ENCODE results near the gene PCAT6.
"Not testable (repeated sequence)": the region's sequence is repeated elsewhere in the genome, so short reads cannot be mapped to it uniquely, and the experiment has no call there.

The PCAT6 gene

DNA sequence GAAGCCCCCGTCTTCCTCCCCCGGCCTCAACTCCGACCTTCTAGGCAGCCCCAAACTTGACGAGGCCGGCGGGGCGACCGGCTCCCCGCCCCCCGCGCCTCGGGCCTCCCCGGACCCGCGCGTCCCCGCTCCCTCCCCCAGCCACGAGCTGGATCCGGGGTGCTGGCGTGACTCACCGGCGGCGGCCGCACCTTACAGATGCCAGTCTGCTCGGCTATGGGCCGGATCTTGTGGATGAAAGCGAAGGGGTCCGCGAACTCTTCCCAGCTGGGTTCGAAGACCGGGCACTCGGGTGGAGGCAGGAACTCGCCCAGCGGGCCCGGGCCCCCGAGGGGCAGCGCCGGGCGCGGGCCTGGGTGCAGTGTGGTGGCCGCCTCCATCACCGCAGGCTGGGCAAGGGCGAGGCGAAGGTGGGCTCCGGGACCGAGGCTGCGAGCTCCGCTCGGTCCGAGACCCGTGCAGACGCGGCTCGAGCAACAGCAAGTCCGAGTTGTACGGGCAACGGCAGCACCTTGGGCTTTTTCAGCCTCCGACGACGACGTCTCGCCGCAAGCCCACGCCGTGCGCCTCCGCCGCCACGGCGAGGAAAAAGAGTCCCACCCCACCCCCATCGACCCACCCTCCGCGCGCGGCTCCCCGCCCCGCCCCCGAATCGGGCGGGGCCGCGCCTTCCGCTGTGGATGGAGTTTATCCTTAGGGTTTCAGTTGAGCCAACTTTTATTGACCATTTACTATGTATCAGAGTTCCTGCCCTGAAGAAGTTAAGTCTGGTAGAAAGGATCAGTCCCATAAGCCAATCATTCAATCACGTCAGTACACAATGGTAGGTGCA, 2.6 kb upstream of the PCAT6 start, which contains the start of gene KDM5B:
KDM5B (minus strand) TSS at position 496 of the 832 bp plus-strand sequence; CDS start at position 380, 116 bp downstream.
- Histone ChIP-seq H3K36me3 (ENCODE audit: insufficient read depth, low read length) (no peaks in the 10 kb centered on the region), H3K4me1 (ENCODE audit: insufficient read depth, low read length) (peaks cover 18% of the 10 kb centered on the region), H3K9me3 (ENCODE audit: low read length) (no peaks in the 10 kb centered on the region), H3K4me3 (ENCODE audit: low read depth in 1 of 2, low read length in 2 of 2) (peak within 1 kb of the TSS; percentile 80 to 86), H3K27ac (ENCODE audit: low read depth, low read length) (peak within 1 kb of the TSS; percentile 92), H3K27me3 (ENCODE audit: control insufficient read depth in 1 of 2, insufficient read depth in 2 of 2, low read length in 2 of 2) (no peaks in the 10 kb centered on the region), H3K9ac (ENCODE audit: low read length) (peak within 1 kb of the TSS; percentile 31)

GRCh38 chr1:202809597-202810159, 1.1 kb upstream of the PCAT6 start:
- Histone ChIP-seq H3K9me3 (ENCODE audit: low read length) (no peaks in the 10 kb centered on the region), H3K9ac (ENCODE audit: low read length) (no peak overlapping the region), H3K27ac (ENCODE audit: low read depth, low read length) (peak overlapping the region; percentile 84), H3K4me3 (ENCODE audit: low read depth in 1 of 2, low read length in 2 of 2) (no peak overlapping the region), H3K4me1 (ENCODE audit: insufficient read depth, low read length) (peaks cover 18% of the 10 kb centered on the region), H3K36me3 (ENCODE audit: insufficient read depth, low read length) (no peaks in the 10 kb centered on the region), H3K27me3 (ENCODE audit: control insufficient read depth in 1 of 2, insufficient read depth in 2 of 2, low read length in 2 of 2) (no peaks in the 10 kb centered on the region)

- Histone ChIP-seq H3K4me1 (ENCODE audit: insufficient read depth, low read length) (peaks cover 18% of the 10 kb centered on the region), H3K27ac (ENCODE audit: low read depth, low read length) (peak overlapping the region; percentile 84), H3K9ac (ENCODE audit: low read length) (peak overlapping the region; percentile 45), H3K4me3 (ENCODE audit: low read depth in 1 of 2, low read length in 2 of 2) (peak overlapping the region; percentile 66 to 94), H3K36me3 (ENCODE audit: insufficient read depth, low read length) (no peaks in the 10 kb centered on the region), H3K9me3 (ENCODE audit: low read length) (no peaks in the 10 kb centered on the region), H3K27me3 (ENCODE audit: control insufficient read depth in 1 of 2, insufficient read depth in 2 of 2, low read length in 2 of 2) (no peaks in the 10 kb centered on the region)
Observed at GRCh38 chr1:202810193-202810614, 550 bp upstream of the PCAT6 start.

DNA sequence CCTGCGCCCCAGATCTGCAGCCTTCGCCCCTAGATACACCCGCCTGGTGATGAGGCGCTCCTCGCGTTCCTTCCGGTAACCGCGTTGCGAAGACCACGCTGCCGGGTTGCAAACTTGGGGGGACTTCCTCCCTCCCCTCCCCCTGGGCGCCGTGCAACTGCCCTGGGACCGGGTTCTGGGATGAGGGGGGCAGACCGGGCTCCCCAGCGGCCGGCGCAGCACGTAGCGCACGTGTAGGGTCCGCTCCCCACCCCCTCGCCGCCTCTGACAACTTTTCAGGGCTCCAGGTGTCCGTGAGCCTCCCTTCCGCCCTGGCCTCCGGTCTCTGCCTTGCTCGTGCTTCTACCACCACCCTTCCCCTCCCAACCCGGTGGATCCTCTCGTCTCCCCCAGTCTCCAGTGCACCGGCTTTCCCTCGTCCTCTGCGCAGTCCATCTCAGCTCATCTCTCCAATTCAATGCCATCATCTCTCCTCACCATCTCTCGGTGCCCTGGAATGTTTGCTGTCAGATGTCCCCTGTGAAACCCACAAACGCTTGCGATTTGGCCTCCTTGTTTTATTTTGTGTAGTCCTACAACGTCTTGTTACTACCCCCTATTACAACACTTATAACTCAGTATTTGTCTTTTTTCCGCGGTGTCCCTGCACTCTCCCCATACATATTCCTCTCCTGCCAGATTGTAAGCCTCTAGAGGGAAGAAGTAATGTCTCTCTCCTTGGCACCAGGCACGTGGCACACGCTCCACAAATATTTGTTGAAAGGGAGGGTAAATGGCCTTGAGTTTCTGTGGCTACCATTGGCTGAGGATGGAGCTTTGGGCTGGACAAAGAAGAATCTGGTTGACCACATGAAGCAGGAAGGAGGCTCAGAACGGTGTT, 782 bp downstream of the PCAT6 start:
- Histone ChIP-seq H3K27me3 (ENCODE audit: control insufficient read depth in 1 of 2, insufficient read depth in 2 of 2, low read length in 2 of 2) (no peaks in the 10 kb centered on the region), H3K9ac (ENCODE audit: low read length) (peak overlapping the region; percentile 76), H3K4me3 (ENCODE audit: low read depth in 1 of 2, low read length in 2 of 2) (peak overlapping the region; percentile 87 to 94), H3K36me3 (ENCODE audit: insufficient read depth, low read length) (no peaks in the 10 kb centered on the region), H3K27ac (ENCODE audit: low read depth, low read length) (peak overlapping the region; percentile 84), H3K4me1 (ENCODE audit: insufficient read depth, low read length) (peaks cover 5% of the 10 kb centered on the region), H3K9me3 (ENCODE audit: low read length) (no peaks in the 10 kb centered on the region)

GRCh38 chr1:202812176-202813026, 1.6 kb downstream of the PCAT6 start:
- Histone ChIP-seq H3K36me3 (ENCODE audit: insufficient read depth, low read length) (no peaks in the 10 kb centered on the region), H3K27ac (ENCODE audit: low read depth, low read length) (no peak overlapping the region), H3K4me1 (ENCODE audit: insufficient read depth, low read length) (peaks cover 5% of the 10 kb centered on the region), H3K9ac (ENCODE audit: low read length) (no peak overlapping the region), H3K9me3 (ENCODE audit: low read length) (no peaks in the 10 kb centered on the region), H3K27me3 (ENCODE audit: control insufficient read depth in 1 of 2, insufficient read depth in 2 of 2, low read length in 2 of 2) (no peaks in the 10 kb centered on the region), H3K4me3 (ENCODE audit: low read depth in 1 of 2, low read length in 2 of 2) (no peak overlapping the region)

DNA sequence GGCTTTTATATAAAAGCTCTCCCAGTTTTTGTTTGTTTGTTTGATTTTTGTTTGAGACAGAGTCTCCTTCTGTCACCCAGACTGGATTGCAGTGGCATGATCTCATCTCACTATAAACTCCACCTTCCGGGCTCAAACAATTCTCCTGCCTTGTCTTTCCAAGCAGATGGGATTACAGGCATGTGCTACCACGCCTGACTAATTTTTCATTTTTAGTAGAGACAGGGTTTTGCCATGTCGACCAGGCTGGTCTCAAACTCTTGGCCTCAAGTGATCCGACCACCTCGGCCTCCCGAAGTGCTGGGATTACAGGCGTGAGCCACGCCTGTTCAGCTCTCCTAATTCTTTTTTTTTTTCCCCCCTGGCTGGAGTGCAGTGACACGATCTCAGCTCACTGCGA, 4.4 kb downstream of the PCAT6 start:
- H3K4me3 ChIP-seq (ENCODE audit: low read depth in 1 of 2, low read length in 2 of 2): no peak overlapping the region
- no peaks in the 10 kb centered on the region for H3K9me3 ChIP-seq (ENCODE audit: low read length)
- H3K27me3 ChIP-seq (ENCODE audit: control insufficient read depth in 1 of 2, insufficient read depth in 2 of 2, low read length in 2 of 2): no peaks in the 10 kb centered on the region
- H3K9ac ChIP-seq (ENCODE audit: low read length): no peak overlapping the region
- peaks cover 5% of the 10 kb centered on the region for H3K4me1 ChIP-seq (ENCODE audit: insufficient read depth, low read length)
- no peak overlapping the region for H3K27ac ChIP-seq (ENCODE audit: low read depth, low read length)
- no peaks in the 10 kb centered on the region for H3K36me3 ChIP-seq (ENCODE audit: insufficient read depth, low read length)

DNA sequence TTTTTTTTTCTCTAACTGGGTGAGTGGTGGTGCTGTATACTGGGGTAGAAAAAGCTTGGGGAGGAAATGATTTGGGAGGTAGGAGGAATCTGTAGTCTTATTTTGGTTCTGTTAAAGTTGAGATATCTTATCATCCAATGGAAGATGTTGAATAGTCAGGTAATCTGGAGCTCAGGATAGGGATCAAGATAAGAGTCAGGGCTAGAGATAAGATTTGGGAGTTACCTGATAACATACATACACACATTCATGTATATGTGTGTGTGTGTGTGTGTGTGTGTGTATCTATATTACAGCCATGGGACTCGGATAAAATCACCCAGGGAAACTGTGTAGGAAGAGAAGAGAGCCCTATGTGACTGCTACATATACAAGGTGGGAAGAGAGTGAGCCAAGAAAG, 8.1 kb downstream of the PCAT6 start:
- no peaks in the 10 kb centered on the region for H3K36me3 ChIP-seq (ENCODE audit: insufficient read depth, low read length)
- H3K4me3 ChIP-seq (ENCODE audit: low read depth in 1 of 2, low read length in 2 of 2): no peak overlapping the region
- no peaks in the 10 kb centered on the region for H3K4me1 ChIP-seq (ENCODE audit: insufficient read depth, low read length)
- no peaks in the 10 kb centered on the region for H3K27me3 ChIP-seq (ENCODE audit: control insufficient read depth in 1 of 2, insufficient read depth in 2 of 2, low read length in 2 of 2)
- no peak overlapping the region for H3K9ac ChIP-seq (ENCODE audit: low read length)
- H3K27ac ChIP-seq (ENCODE audit: low read depth, low read length): no peak overlapping the region
- H3K9me3 ChIP-seq (ENCODE audit: low read length): no peaks in the 10 kb centered on the region

DNA sequence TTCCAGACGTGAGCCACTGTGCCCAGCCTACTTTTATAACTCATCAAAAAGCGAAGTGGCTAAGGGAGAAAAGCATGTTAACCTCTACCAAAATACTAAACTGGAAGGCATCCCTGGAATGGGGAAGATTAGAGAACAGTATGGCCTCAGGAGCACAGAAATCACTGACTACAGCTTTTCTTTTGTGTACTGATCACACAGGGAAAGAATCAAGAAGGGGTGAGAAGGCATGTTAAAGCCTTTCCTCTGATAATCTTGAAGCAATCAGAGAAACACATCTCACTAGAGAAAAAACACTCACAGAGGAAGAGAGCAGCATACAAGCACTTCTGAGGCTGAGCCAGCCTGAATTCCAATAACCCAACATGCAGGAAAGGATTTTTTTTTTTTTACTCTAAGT, 10.7 kb downstream of the PCAT6 start:
- H3K27me3 ChIP-seq (ENCODE audit: control insufficient read depth in 1 of 2, insufficient read depth in 2 of 2, low read length in 2 of 2): no peaks in the 10 kb centered on the region
- H3K27ac ChIP-seq (ENCODE audit: low read depth, low read length): no peak overlapping the region
- no peaks in the 10 kb centered on the region for H3K9me3 ChIP-seq (ENCODE audit: low read length)
- H3K4me3 ChIP-seq (ENCODE audit: low read depth in 1 of 2, low read length in 2 of 2): no peak overlapping the region
- H3K9ac ChIP-seq (ENCODE audit: low read length): no peak overlapping the region
- H3K36me3 ChIP-seq (ENCODE audit: insufficient read depth, low read length): no peaks in the 10 kb centered on the region
- H3K4me1 ChIP-seq (ENCODE audit: insufficient read depth, low read length): no peaks in the 10 kb centered on the region

DNA sequence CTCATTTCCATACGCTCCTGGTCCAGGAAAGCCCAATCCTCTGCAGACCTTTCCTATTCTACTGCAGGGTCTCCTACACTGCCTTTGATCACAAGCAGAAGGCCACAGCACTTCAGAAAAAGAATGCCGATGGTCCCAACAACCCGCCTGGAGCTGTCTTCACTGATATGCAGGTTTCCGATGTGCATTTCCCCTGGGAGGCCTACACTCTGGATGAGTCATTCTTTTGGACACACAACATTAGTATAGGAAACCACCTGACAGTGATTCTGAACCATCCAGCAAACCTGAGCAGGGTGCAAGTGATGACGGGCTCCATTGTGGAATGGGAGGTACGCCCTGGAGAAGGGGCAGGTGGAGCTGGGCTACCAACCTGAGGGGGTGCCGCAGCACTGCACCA, 15.0 kb downstream of the PCAT6 start:
- H3K9me3 ChIP-seq (ENCODE audit: low read length): no peaks in the 10 kb centered on the region
- H3K27me3 ChIP-seq (ENCODE audit: control insufficient read depth in 1 of 2, insufficient read depth in 2 of 2, low read length in 2 of 2): no peaks in the 10 kb centered on the region
- no peaks in the 10 kb centered on the region for H3K4me1 ChIP-seq (ENCODE audit: insufficient read depth, low read length)
- H3K9ac ChIP-seq (ENCODE audit: low read length): no peak overlapping the region
- H3K27ac ChIP-seq (ENCODE audit: low read depth, low read length): no peak overlapping the region
- H3K4me3 ChIP-seq (ENCODE audit: low read depth in 1 of 2, low read length in 2 of 2): no peak overlapping the region
- H3K36me3 ChIP-seq (ENCODE audit: insufficient read depth, low read length): no peaks in the 10 kb centered on the region

- not testable (repeated sequence) for H3K27me3 ChIP-seq (ENCODE audit: control insufficient read depth in 1 of 2, insufficient read depth in 2 of 2, low read length in 2 of 2); H3K4me1 ChIP-seq (ENCODE audit: insufficient read depth, low read length); H3K36me3 ChIP-seq (ENCODE audit: insufficient read depth, low read length); H3K9me3 ChIP-seq (ENCODE audit: low read length); H3K27ac ChIP-seq (ENCODE audit: low read depth, low read length); H3K4me3 ChIP-seq (ENCODE audit: low read depth in 1 of 2, low read length in 2 of 2); H3K9ac ChIP-seq (ENCODE audit: low read length)
Observed at GRCh38 chr1:202829223-202829622, 18.5 kb downstream of the PCAT6 start.
